Measurements from ENCODE around the gene PREX1. TPM values are rescaled to one million over a fixed set of nuclear protein-coding genes. Genes with fewer than 3 reads are reported as not detected.

Gene PREX1
- total RNA-seq, 1 donor from 2014 or later = 235 TPM

- Mint-ChIP-seq H3K27ac (ENCODE audit: unreplicated experiment) (no peak overlapping the region), H3K4me3 (ENCODE audit: unreplicated experiment) (peak overlapping the region; percentile 49), H3K4me1 (ENCODE audit: low read depth, unreplicated experiment) (peaks cover 44% of the 10 kb centered on the region), H3K27me3 (ENCODE audit: unreplicated experiment) (peaks cover 28% of the 10 kb centered on the region), H3K9me3 (ENCODE audit: unreplicated experiment) (peaks cover 15% of the 10 kb centered on the region), H3K36me3 (ENCODE audit: unreplicated experiment) (peaks cover 18% of the 10 kb centered on the region)
- TF ChIP-seq CTCF (IDR thresholded peaks at IDR 0.05; ENCODE audit: partially characterized antibody, unreplicated experiment) = no peak
- no peak for DNase-seq
Observed at GRCh38 chr20:48723308-48724264, 104.2 kb downstream of the PREX1 start.

- H3K36me3 Mint-ChIP-seq (ENCODE audit: unreplicated experiment) = peaks cover 18% of the 10 kb centered on the region
- peaks cover 25% of the 10 kb centered on the region for H3K27me3 Mint-ChIP-seq (ENCODE audit: unreplicated experiment)
- no peak for TF ChIP-seq CTCF (IDR thresholded peaks at IDR 0.05; ENCODE audit: partially characterized antibody, unreplicated experiment)
- H3K27ac Mint-ChIP-seq (ENCODE audit: unreplicated experiment) = no peak overlapping the region
- no peak overlapping the region for H3K4me3 Mint-ChIP-seq (ENCODE audit: unreplicated experiment)
- H3K4me1 Mint-ChIP-seq (ENCODE audit: low read depth, unreplicated experiment) = peaks cover 38% of the 10 kb centered on the region
- no peak for DNase-seq
- H3K9me3 Mint-ChIP-seq (ENCODE audit: unreplicated experiment) = peaks cover 15% of the 10 kb centered on the region
Observed at GRCh38 chr20:48722737-48723191, 105.0 kb downstream of the PREX1 start.

GRCh38 chr20:48722002-48722731 lies 105.6 kb downstream of the PREX1 start:
- TF ChIP-seq CTCF (IDR thresholded peaks at IDR 0.05; ENCODE audit: partially characterized antibody, unreplicated experiment) = no peak
- Mint-ChIP-seq H3K4me1 (ENCODE audit: low read depth, unreplicated experiment) (peaks cover 36% of the 10 kb centered on the region), H3K27ac (ENCODE audit: unreplicated experiment) (peak overlapping the region; percentile 44), H3K9me3 (ENCODE audit: unreplicated experiment) (peaks cover 13% of the 10 kb centered on the region), H3K27me3 (ENCODE audit: unreplicated experiment) (peaks cover 22% of the 10 kb centered on the region), H3K36me3 (ENCODE audit: unreplicated experiment) (peaks cover 18% of the 10 kb centered on the region), H3K4me3 (ENCODE audit: unreplicated experiment) (peak overlapping the region; percentile 53)
- no peak for DNase-seq

GRCh38 chr20:48721324-48722001 lies 106.3 kb downstream of the PREX1 start:
- no peak for DNase-seq
- Mint-ChIP-seq H3K27ac (ENCODE audit: unreplicated experiment) (peak overlapping the region; percentile 9), H3K36me3 (ENCODE audit: unreplicated experiment) (peaks cover 18% of the 10 kb centered on the region), H3K9me3 (ENCODE audit: unreplicated experiment) (peaks cover 13% of the 10 kb centered on the region), H3K4me3 (ENCODE audit: unreplicated experiment) (no peak overlapping the region), H3K27me3 (ENCODE audit: unreplicated experiment) (peaks cover 22% of the 10 kb centered on the region), H3K4me1 (ENCODE audit: low read depth, unreplicated experiment) (peaks cover 36% of the 10 kb centered on the region)
- no peak for TF ChIP-seq CTCF (IDR thresholded peaks at IDR 0.05; ENCODE audit: partially characterized antibody, unreplicated experiment)
